ENCODE results near the gene TTC33.
"Not testable (repeated sequence)": the region's sequence is repeated elsewhere in the genome, so short reads cannot be mapped to it uniquely, and the experiment has no call there.

GRCh38 chr5:40702027-40702426, 53.7 kb downstream of the TTC33 start:
- TF ChIP-seq CTCF (IDR thresholded peaks at IDR 0.05); JUND (IDR thresholded peaks at IDR 0.05); MAX (IDR thresholded peaks at IDR 0.05; ENCODE audit: low read depth); GATA2 (CRISPR knock-in tag; IDR thresholded peaks at IDR 0.05); SMC3 (IDR thresholded peaks at IDR 0.05; ENCODE audit: low read depth, low read length): not testable (repeated sequence)

Data from SK-N-SH (cell line).